HepG2 (cell line): ENCODE results near the gene PDLIM4. TPM values are rescaled to one million over a fixed set of nuclear protein-coding genes. Genes with fewer than 3 reads are reported as not detected.

Source experiments
- ATAC-seq: fragments of 200-7000 bp; cut with Tn5 transposase; 3 replicates; pipeline ENCODE4 v1.9.1; 2020; ENCODE audit warnings: mild to moderate bottlenecking, moderate library complexity
- BruUV-seq: library from RNA; stranded (reverse); fragments of 400-500 nt; replicated peaks from 2 replicates; lab custom pipeline; 2021; lab: Mats Ljungman, UMichigan
- CTCF ChIA-PET: fragments of 300-600 bp; formaldehyde crosslinking; extraction: SDS; loops from one replicate; lab custom pipeline; 2021; ENCODE audit warnings: low total read pairs, inconsistent platforms, low intra/inter-chr PET ratio; lab: Yijun Ruan, JAX
- POLR2A ChIA-PET: fragments of 350-600 bp; sonication (Branson Sonifier 250); formaldehyde crosslinking; loops from one replicate; lab custom pipeline; 2020; ENCODE audit warnings: antibody characterized with exemption, inconsistent platforms; lab: Yijun Ruan, JAX
- DNase-seq: peaks from one replicate; pipeline ENCODE4 v3.0.0-alpha.2; 2015; ENCODE audit warnings: low spot score
- FAIRE-seq: peaks from 3 replicates; lab custom pipeline; 2011; peaks lifted over from hg19 to GRCh38; lab: Jason Lieb, UNC
- H2AFZ ChIP-seq: one replicate; pipeline ENCODE4 v1.6.1; 2011; ENCODE audit warnings: low read length, inconsistent platforms
- H3K27ac ChIP-seq: fragments of 300-600 bp; 3 replicates; pipeline ENCODE4 v1.8.0; 2011; ENCODE audit warnings: mixed run types, mild to moderate bottlenecking, mixed read lengths, low read length, inconsistent platforms; ENCODE audit not compliant: insufficient read depth; ENCODE audit errors: extremely low read length
- H3K27me3 ChIP-seq, 2 experiments: fragments of 200-600 bp in 1 of 2; 2 replicates in 1 of 2; 3 replicates in 1 of 2; pipeline versions ENCODE4 v1.6.0 to v1.8.0; 2011; ENCODE audit warnings: low read length in 2 of 2, mild to moderate bottlenecking in 2 of 2, moderate library complexity in 2 of 2, inconsistent platforms in 1 of 2; ENCODE audit not compliant: insufficient read depth in 2 of 2, control insufficient read depth in 1 of 2
- H3K36me3 ChIP-seq, 2 experiments: fragments of 200-600 bp in 1 of 2; replicated peaks in 1 of 2; 2 replicates in 1 of 2; 3 replicates in 1 of 2; pipeline versions ENCODE4 v1.5.1 to v1.8.0; 2011; ENCODE audit warnings: low read length in 2 of 2, inconsistent platforms in 1 of 2; ENCODE audit not compliant: insufficient read depth in 2 of 2, control insufficient read depth in 1 of 2
- H3K4me1 ChIP-seq: 2 replicates; pipeline ENCODE4 v1.5.1; 2012; ENCODE audit warnings: low read length, inconsistent platforms; ENCODE audit not compliant: insufficient read depth
- H3K4me2 ChIP-seq: 2 replicates; pipeline ENCODE4 v1.6.0; 2011; ENCODE audit warnings: low read depth, low read length, inconsistent platforms
- H3K4me3 ChIP-seq, 3 experiments: fragments of 200-600 bp in 1 of 3; sonication (generic), shearing (Covaris generic) in 1 of 3; replicated peaks in 1 of 3; 2 replicates each; pipeline ENCODE4 v1.5.1; 2011 to 2016; ENCODE audit warnings: low read length in 3 of 3, inconsistent platforms in 2 of 3, low read depth in 2 of 3, mild to moderate bottlenecking in 2 of 3, control low read depth in 1 of 3, mixed read lengths in 1 of 3; ENCODE audit not compliant: insufficient read depth in 1 of 3
- H3K79me2 ChIP-seq: one replicate; pipeline ENCODE4 v1.6.1; 2011; ENCODE audit warnings: low read length, inconsistent platforms; ENCODE audit not compliant: insufficient read depth
- H3K9ac ChIP-seq: 2 replicates; pipeline ENCODE4 v1.6.0; 2011; ENCODE audit warnings: mild to moderate bottlenecking, low read depth, low read length, inconsistent platforms; ENCODE audit not compliant: insufficient read depth
- H3K9me3 ChIP-seq: 2 replicates; pipeline ENCODE4 v1.5.1; 2012; ENCODE audit warnings: mild to moderate bottlenecking, low read length
- H4K20me1 ChIP-seq: 2 replicates; pipeline ENCODE4 v1.6.0; 2011; ENCODE audit warnings: inconsistent platforms, mild to moderate bottlenecking, low read length, moderate library complexity; ENCODE audit not compliant: insufficient read depth
- ADNP ChIP-seq: sonication (generic); formaldehyde crosslinking; IDR thresholded peaks from 2 replicates; pipeline ENCODE4 v1.4.0; 2020; ENCODE audit warnings: missing genetic modification reagents
- FOXK1 ChIP-seq: sonication (generic); formaldehyde crosslinking; IDR thresholded peaks from 2 replicates; pipeline ENCODE4 v1.4.0; 2020; ENCODE audit warnings: low read depth, missing genetic modification reagents, borderline replicate concordance
- FOXO4 ChIP-seq: sonication (generic); formaldehyde crosslinking; conservative IDR thresholded peaks from 2 replicates; pipeline ENCODE4 v1.8.1; 2023; ENCODE audit warnings: missing genetic modification reagents
- GTF2F1 ChIP-seq: fragments of 150-350 bp; IDR thresholded peaks from 2 replicates; pipeline ENCODE4 v1.6.1; 2014; ENCODE audit warnings: low read length
- MBNL3 ChIP-seq: fragments of 250-450 bp; sonication (Bioruptor Pico); conservative IDR thresholded peaks from 2 replicates; pipeline ENCODE4 v1.8.0; 2022; ENCODE audit warnings: mild to moderate bottlenecking, inconsistent platforms
- REPIN1 ChIP-seq: sonication (generic); formaldehyde crosslinking; IDR thresholded peaks from 2 replicates; pipeline ENCODE4 v1.8.0; 2022; ENCODE audit warnings: missing genetic modification reagents, low read depth, mild to moderate bottlenecking, borderline replicate concordance
- TBL1XR1 ChIP-seq: fragments of 150-350 bp; IDR thresholded peaks from 2 replicates; pipeline ENCODE4 v1.6.1; 2014; ENCODE audit warnings: borderline replicate concordance, low read length; ENCODE audit not compliant: partially characterized antibody
- TSC22D2 ChIP-seq: sonication (generic); formaldehyde crosslinking; IDR thresholded peaks from 2 replicates; pipeline ENCODE4 v1.5.1; 2020; ENCODE audit warnings: missing genetic modification reagents, mild to moderate bottlenecking, borderline replicate concordance
- ZFP37 ChIP-seq: sonication (generic); formaldehyde crosslinking; IDR thresholded peaks from 2 replicates; pipeline ENCODE4 v1.4.0; 2020; ENCODE audit warnings: missing genetic modification reagents, borderline replicate concordance
- ZNF333 ChIP-seq: sonication (generic); formaldehyde crosslinking; IDR thresholded peaks from 2 replicates; pipeline ENCODE4 v1.4.0; 2020; ENCODE audit warnings: mild to moderate bottlenecking, missing genetic modification reagents, borderline replicate concordance
- ZNF337 ChIP-seq: sonication (generic); formaldehyde crosslinking; IDR thresholded peaks from 2 replicates; pipeline ENCODE4 v1.5.1; 2020; ENCODE audit warnings: missing genetic modification reagents, low read depth, mild to moderate bottlenecking, borderline replicate concordance
- ZNF569 ChIP-seq: sonication (generic); formaldehyde crosslinking; IDR thresholded peaks from 2 replicates; pipeline ENCODE4 v1.5.0; 2020; ENCODE audit warnings: mild to moderate bottlenecking, missing genetic modification reagents, moderate library complexity, borderline replicate concordance
- ZNF597 ChIP-seq: sonication (generic); formaldehyde crosslinking; IDR thresholded peaks from 2 replicates; pipeline ENCODE4 v1.5.0; 2020; ENCODE audit warnings: missing genetic modification reagents
- ZNF687 ChIP-seq: sonication (generic); formaldehyde crosslinking; IDR thresholded peaks from 2 replicates; pipeline ENCODE4 v1.5.1; 2020; ENCODE audit warnings: mild to moderate bottlenecking, missing genetic modification reagents, moderate library complexity
- WGBS: methylation state at CpG from one replicate; pipeline ENCODE4 v1.1.6; 2017; ENCODE audit warnings: low lambda C conversion rate; 5-methylcytosine and 5-hydroxymethylcytosine counted together
- in situ Hi-C: cut with HindIII; loops from 2 replicates; pipeline ENCODE4 v1.10.0; 2017; ENCODE audit warnings: low pct_unique_long_range_greater_than_20kb; ENCODE audit not compliant: extremely low pct_ligation_motif_present
- intact Hi-C: fragments of 100-400 bp; cut with micrococcal nuclease; formaldehyde crosslinking; loops from one replicate; pipeline ENCODE4 v1.10.0; 2022; ENCODE audit not compliant: unreplicated experiment
- polyA plus RNA-seq, 8 experiments: library from polyadenylated mRNA; depleted of rRNA in 3 of 8; stranded (reverse) in 7 of 8; unstranded in 1 of 8; fragments of >200 nt; fragmentation: Illumina TruSeq in 4 of 8; extraction: Trizol in 4 of 8; gene quantifications; 2 replicates each; pipeline versions ENCODE4 v1.2.1 to v1.2.3, GENCODE V29; 2011 to 2016; ENCODE audit warnings: low read depth in 4 of 8, missing spikeins in 1 of 8, mixed read lengths in 1 of 8; ENCODE audit not compliant: insufficient read depth in 1 of 8
- total RNA-seq, 5 experiments: library from RNA; depleted of rRNA; stranded (reverse); fragments of >200 nt; fragmentation: Illumina TruSeq; extraction: Trizol; gene quantifications; 2 replicates each; pipeline ENCODE4 v1.2.3, GENCODE V29; 2016; ENCODE audit warnings: low read depth in 1 of 5
- TF ChIP-seq, protein P1 (sequence below): sonication (generic); formaldehyde crosslinking; IDR thresholded peaks from 2 replicates; pipeline ENCODE4 v1.4.0; 2020; ENCODE audit warnings: missing genetic modification reagents

Gene PDLIM4
- total and polyA plus RNA-seq, 2 of the 13 experiments (the other 11 are each of a cell fraction or from before 2014, with no cell fraction given) = 1.1 to 2.3 TPM

DNA sequence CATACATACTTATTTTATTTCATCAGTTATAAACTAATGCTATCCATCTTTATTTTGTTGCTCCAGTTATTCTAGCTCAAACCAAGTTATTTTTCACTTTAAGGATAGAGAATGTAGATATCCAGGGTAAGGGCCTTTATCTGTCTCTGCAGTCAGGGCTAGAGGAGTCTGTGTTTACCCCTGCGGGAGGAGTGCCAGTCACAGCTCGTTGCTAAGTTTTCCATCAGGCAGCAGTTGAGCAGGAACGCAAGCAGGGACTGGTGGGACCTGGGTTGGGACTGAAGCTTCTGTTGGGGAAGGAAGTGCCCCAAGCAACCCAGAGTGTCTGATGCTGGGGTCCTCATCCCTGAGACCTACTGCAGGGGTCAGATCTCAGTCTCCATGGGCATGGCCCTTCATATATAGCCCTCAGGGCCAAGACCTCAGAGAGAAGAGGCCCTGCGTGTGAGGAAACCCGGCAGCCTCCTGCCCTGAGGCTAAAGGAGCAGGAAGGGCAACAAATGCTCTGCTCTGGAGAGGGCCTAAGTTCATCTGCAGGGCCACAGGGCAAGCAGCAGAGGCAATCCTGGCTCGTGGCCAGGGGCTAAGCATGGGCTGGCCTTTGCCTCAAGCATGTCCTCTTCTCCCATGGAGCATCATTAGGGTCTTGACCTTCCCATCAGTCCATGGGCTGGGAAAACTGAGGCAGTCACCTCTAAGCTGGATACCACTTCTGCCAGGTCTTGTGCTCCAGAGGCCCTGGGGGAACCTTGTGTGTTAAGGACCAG, 43.3 kb downstream of the PDLIM4 start:
- intact Hi-C loops = no loop called here
- H3K4me3 ChIP-seq = no peak overlapping the region
- TF ChIP-seq FOXK1 (CRISPR knock-in tag) = no peak
- TF ChIP-seq ZNF597 = no peak
- no peak for TF ChIP-seq ZFP37
- no peak for TF ChIP-seq ZNF333
- no peak for TF ChIP-seq GTF2F1
- no peak for TF ChIP-seq ZNF569 (CRISPR knock-in tag)
- 0 out of 2 replicates have a peak, but pooled peaks have one; percentile 22 for TF ChIP-seq REPIN1 (CRISPR knock-in tag)
- TF ChIP-seq MBNL3 = no peak
- no peak for TF ChIP-seq FOXO4 (CRISPR knock-in tag)
- TF ChIP-seq, protein P1, sequence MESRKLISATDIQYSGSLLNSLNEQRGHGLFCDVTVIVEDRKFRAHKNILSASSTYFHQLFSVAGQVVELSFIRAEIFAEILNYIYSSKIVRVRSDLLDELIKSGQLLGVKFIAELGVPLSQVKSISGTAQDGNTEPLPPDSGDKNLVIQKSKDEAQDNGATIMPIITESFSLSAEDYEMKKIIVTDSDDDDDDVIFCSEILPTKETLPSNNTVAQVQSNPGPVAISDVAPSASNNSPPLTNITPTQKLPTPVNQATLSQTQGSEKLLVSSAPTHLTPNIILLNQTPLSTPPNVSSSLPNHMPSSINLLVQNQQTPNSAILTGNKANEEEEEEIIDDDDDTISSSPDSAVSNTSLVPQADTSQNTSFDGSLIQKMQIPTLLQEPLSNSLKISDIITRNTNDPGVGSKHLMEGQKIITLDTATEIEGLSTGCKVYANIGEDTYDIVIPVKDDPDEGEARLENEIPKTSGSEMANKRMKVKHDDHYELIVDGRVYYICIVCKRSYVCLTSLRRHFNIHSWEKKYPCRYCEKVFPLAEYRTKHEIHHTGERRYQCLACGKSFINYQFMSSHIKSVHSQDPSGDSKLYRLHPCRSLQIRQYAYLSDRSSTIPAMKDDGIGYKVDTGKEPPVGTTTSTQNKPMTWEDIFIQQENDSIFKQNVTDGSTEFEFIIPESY = no peak
- peak; percentile 59 for TF ChIP-seq ZNF687
- TF ChIP-seq TBL1XR1 = no peak
- no peak for TF ChIP-seq ZNF337
- no peak for TF ChIP-seq ADNP (CRISPR knock-in tag)
- TF ChIP-seq TSC22D2 (CRISPR knock-in tag) = no peak

More for the DNA sequence above, 43.3 kb downstream of the PDLIM4 start:
- H3K9me3 ChIP-seq = no peaks in the 10 kb centered on the region
- H3K9ac ChIP-seq = no peak overlapping the region; the same call in 1 of the 2 replicates
- ChIA-PET POLR2A (no interaction called here), CTCF (no interaction called here)
- peaks cover 33% of the 10 kb centered on the region for H3K4me1 ChIP-seq
- WGBS = 20% methylated on average over 3 of the region's 6 CpGs
- no peak overlapping the region for H2AFZ ChIP-seq
- H3K36me3 ChIP-seq = no peaks in the 10 kb centered on the region
- H3K4me2 ChIP-seq = peak overlapping the region; percentile 37
- no peaks in the 10 kb centered on the region for H3K79me2 ChIP-seq
- in situ Hi-C loops = no loop called here
- H3K27me3 ChIP-seq = no peaks in the 10 kb centered on the region
- DNase-seq (no peak), FAIRE-seq (no peak), ATAC-seq (peak; percentile 86)
- H3K27ac ChIP-seq = peak overlapping the region; percentile 22
- no peaks in the 10 kb centered on the region for H4K20me1 ChIP-seq
- no TSS peak for BruUV-seq
